Testis (tissue), 3 donors: ENCODE measurements around the gene CNTN2. TPM values are rescaled to one million over a fixed set of nuclear protein-coding genes. Genes with fewer than 3 reads are reported as not detected.

Experiments used
- DNase-seq: peaks from one replicate; pipeline ENCODE4 v3.0.0-alpha.2; 2019
- H3K27ac ChIP-seq, 2 donors: fragments of 200-600 bp; sonication (generic); one replicate each; pipeline ENCODE4 v1.5.1; 2019
- H3K27me3 ChIP-seq: fragments of 200-600 bp; sonication (generic); one replicate; pipeline ENCODE4 v1.5.1; 2019
- H3K36me3 ChIP-seq: fragments of 200-600 bp; sonication (generic); one replicate; pipeline ENCODE4 v1.5.1; 2017; ENCODE audit warnings: low read depth; ENCODE audit errors: missing control alignments
- H3K4me1 ChIP-seq: fragments of 200-600 bp; sonication (generic); one replicate; pipeline ENCODE4 v1.5.1; 2019
- H3K4me3 ChIP-seq, 2 donors: fragments of 200-600 bp; sonication (generic); one replicate each; pipeline ENCODE4 v1.5.1; 2017 to 2019
- H3K9me3 ChIP-seq: fragments of 200-600 bp; sonication (generic); one replicate; pipeline ENCODE4 v1.5.1; 2017
- POLR2A ChIP-seq: fragments of 450-650 bp; IDR thresholded peaks from one replicate; pipeline ENCODE4 v1.6.1; 2017; ENCODE audit warnings: antibody characterized with exemption, mild to moderate bottlenecking, moderate library complexity
- WGBS, 2 donors: methylation state at CpG; one replicate each; pipeline ENCODE4 v1.1.5; 2018; 5-methylcytosine and 5-hydroxymethylcytosine counted together
- intact Hi-C: fragments of 100-400 bp; cut with DNase I; formaldehyde crosslinking; loops from one replicate; pipeline ENCODE4 v1.15.1; 2023; ENCODE audit warnings: low total_unique reads
- polyA plus RNA-seq: library from polyadenylated mRNA; stranded (reverse); fragments of 350-450 nt; fragmentation: Illumina TruSeq; extraction: RNeasy Lipid Tissue Mini Kit (QIAGEN cat#74804); gene quantifications from one replicate; pipeline ENCODE4 v1.2.3, GENCODE V29; 2014; ENCODE audit warnings: low read depth, low replicate concordance; ENCODE audit not compliant: insufficient read depth
- total RNA-seq, 2 donors: library from RNA; depleted of rRNA; stranded (reverse); fragments of >200 nt; gene quantifications; one replicate each; pipeline ENCODE4 v1.2.3, GENCODE V29; 2016
- TF ChIP-seq, protein P1 (sequence below), 3 experiments: fragments of 450-650 bp in 2 of 3; fragments of 200-600 bp in 1 of 3; sonication (generic) in 1 of 3; IDR thresholded peaks; one replicate each; pipeline ENCODE4 v1.5.1; 2016 to 2019; ENCODE audit warnings: antibody characterized with exemption in 3 of 3, mild to moderate bottlenecking in 2 of 3, moderate library complexity in 1 of 3

The CNTN2 gene
- total and polyA plus RNA-seq, 3 donors from 2014 or later = 16.4 to 31.9 (median 17.2) TPM

DNA sequence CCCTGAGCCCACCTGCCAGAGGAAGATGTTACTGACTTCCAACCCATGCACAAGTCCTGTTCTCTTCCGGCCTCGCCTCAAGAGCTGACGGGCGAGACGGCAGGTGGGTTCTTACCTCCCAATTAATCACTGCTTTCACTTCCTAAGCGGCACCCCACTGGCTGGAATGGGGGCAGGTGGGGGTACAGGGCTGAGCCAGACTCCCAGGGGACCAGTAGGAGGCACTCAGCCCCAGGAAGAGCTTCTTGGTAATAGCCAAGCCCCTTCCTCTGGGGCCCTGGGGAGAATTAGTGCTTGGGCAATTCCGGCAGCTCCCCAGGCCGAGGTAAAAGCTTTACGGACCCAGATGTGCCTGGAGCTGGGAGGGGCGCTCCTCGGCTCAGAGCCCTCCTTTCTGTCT lies 9.7 kb downstream of the CNTN2 start:
- no peak for DNase-seq
- no peak overlapping the region for H3K4me3 ChIP-seq
- no peaks in the 10 kb centered on the region for H3K36me3 ChIP-seq
- no peak overlapping the region for H3K27ac ChIP-seq
- no peaks in the 10 kb centered on the region for H3K9me3 ChIP-seq
- intact Hi-C loops = no loop called here
- TF ChIP-seq, protein P1, sequence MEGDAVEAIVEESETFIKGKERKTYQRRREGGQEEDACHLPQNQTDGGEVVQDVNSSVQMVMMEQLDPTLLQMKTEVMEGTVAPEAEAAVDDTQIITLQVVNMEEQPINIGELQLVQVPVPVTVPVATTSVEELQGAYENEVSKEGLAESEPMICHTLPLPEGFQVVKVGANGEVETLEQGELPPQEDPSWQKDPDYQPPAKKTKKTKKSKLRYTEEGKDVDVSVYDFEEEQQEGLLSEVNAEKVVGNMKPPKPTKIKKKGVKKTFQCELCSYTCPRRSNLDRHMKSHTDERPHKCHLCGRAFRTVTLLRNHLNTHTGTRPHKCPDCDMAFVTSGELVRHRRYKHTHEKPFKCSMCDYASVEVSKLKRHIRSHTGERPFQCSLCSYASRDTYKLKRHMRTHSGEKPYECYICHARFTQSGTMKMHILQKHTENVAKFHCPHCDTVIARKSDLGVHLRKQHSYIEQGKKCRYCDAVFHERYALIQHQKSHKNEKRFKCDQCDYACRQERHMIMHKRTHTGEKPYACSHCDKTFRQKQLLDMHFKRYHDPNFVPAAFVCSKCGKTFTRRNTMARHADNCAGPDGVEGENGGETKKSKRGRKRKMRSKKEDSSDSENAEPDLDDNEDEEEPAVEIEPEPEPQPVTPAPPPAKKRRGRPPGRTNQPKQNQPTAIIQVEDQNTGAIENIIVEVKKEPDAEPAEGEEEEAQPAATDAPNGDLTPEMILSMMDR (IDR thresholded peaks at IDR 0.05) = no peak
- no peak for TF ChIP-seq POLR2A
- no peaks in the 10 kb centered on the region for H3K27me3 ChIP-seq
- no peaks in the 10 kb centered on the region for H3K4me1 ChIP-seq
- WGBS, 2 donors = 85 to 90% methylated on average over 7 to 11 of the region's 11 CpGs

DNA sequence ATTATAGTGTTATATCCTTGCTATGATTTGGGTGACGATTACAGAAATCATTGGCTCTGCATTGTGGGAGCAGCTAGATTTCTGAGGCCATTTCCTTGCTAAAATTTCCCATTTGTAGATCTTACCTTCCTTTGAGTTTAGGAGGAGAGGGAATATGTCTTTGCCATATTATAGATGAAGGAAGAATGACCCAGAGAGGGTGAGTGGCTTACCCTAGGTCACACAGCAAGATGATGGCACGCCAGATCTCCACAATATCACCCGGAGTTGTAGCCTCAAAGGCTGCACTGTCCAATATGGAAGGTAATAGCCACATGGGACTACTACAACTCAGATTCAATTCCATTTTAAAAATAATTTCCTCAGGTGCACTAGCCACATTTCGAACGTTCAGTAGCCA lies 10.3 kb downstream of the CNTN2 start:
- Histone ChIP-seq H3K9me3 (no peaks in the 10 kb centered on the region), H3K27ac (no peak overlapping the region), H3K4me3 (no peak overlapping the region), H3K27me3 (no peaks in the 10 kb centered on the region), H3K36me3 (no peaks in the 10 kb centered on the region), H3K4me1 (no peaks in the 10 kb centered on the region)
- intact Hi-C loops = no loop called here
- 84 to 96% methylated on average over 5 of the region's 5 CpGs for WGBS, 2 donors
- DNase-seq = no peak
- no peak for TF ChIP-seq POLR2A
- TF ChIP-seq, protein P1 (IDR thresholded peaks at IDR 0.05) = no peak

DNA sequence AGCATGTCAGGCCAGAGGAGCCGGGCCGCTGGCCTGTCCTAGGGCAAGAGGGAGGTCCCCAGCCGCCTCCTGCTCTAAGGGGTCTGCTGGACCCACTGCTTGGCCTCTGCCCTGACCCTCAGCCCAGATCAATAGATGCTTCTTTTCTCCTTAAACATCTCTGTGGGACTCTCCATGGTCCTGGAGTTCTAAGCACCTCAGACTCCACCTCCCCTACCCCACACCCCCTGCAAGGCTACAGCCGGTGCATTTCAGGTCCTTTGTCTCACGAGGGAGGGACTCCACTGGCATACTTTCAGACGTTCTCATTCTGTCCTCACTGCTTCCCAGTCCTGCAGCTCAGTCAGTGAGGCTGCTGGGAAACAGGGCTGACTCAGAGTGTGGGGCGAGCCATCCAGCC lies 11.0 kb downstream of the CNTN2 start:
- no peak for DNase-seq
- whole genome bisulfite sequencing, 2 donors = 58 to 77% methylated on average over 6 to 7 of the region's 7 CpGs
- TF ChIP-seq POLR2A = no peak
- TF ChIP-seq, protein P1 (IDR thresholded peaks at IDR 0.05) = no peak
- Histone ChIP-seq H3K9me3 (no peaks in the 10 kb centered on the region), H3K27me3 (no peaks in the 10 kb centered on the region), H3K36me3 (no peaks in the 10 kb centered on the region), H3K4me1 (no peaks in the 10 kb centered on the region), H3K4me3 (no peak overlapping the region), H3K27ac (no peak overlapping the region)
- intact Hi-C loops = no loop called here

DNA sequence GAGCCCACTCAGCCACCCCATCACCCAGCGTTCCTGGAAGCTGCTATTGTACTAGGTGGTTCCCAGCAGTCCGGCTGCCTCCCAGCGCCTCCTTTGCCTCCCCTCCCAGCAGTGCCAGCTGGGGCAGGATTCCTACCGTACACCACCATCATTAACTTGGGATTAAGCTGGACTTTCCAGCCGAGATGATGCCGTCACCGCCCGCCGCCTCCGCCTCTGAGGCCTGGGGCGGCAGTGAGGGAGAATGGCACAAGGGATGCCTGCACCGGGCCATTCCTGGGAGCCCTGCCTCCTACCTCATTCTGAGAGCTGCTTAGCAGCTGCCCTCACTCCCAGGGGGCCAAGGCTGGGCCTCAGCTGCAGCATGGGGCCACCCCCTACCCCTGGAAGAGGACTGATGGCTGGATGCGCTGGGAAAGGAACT lies 13.2 kb downstream of the CNTN2 start:
- no peaks in the 10 kb centered on the region for H3K9me3 ChIP-seq
- no peak for TF ChIP-seq POLR2A
- TF ChIP-seq, protein P1 (IDR thresholded peaks at IDR 0.05) = no peak
- intact Hi-C loops = loop anchor here (5.0 kb wide), 1 partner anchor 69 kb away; no protein-coding TSS in a partner anchor
- H3K27me3 ChIP-seq = no peaks in the 10 kb centered on the region
- DNase-seq = no peak
- no peak overlapping the region for H3K27ac ChIP-seq
- no peaks in the 10 kb centered on the region for H3K4me1 ChIP-seq
- H3K4me3 ChIP-seq = no peak overlapping the region
- 80 to 89% methylated on average over 1 to 13 of the region's 13 CpGs for WGBS, 2 donors
- H3K36me3 ChIP-seq = no peaks in the 10 kb centered on the region

DNA sequence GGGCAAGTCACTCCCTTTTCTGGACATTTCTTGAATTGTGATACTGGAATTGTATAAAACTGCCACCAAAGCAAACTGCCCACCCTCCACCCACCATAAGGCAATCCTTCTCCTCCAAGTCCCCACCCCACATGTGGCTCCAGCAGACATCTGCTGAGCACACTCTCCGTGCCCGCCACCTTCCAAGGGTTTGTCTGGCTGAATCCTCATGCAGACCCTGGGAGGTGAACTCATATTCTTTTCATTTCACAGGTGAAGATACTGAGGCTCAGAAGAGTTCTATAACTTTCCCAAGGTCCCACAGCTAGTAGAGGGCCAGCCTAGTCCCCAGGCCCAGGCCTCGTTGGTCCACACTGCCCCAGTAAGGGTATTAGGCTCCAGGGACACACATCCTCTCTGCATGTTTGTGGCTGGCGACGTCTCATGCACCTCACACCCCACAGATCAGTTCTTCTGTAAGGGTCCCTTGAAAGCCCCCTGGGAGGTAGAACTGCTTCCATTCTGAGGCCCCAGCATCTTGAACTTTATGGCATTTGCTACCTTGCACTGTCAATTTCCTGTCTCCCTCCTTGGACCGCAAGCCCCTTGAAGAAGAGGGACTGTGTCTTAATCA lies 14.1 kb downstream of the CNTN2 start:
- H3K4me1 ChIP-seq = no peaks in the 10 kb centered on the region
- no peaks in the 10 kb centered on the region for H3K9me3 ChIP-seq
- TF ChIP-seq, protein P1 (IDR thresholded peaks at IDR 0.05) = no peak
- TF ChIP-seq POLR2A = no peak
- intact Hi-C loops = loop anchor here (5.0 kb wide), 1 partner anchor 70 kb away; no protein-coding TSS in a partner anchor
- H3K4me3 ChIP-seq = no peak overlapping the region
- DNase-seq = no peak
- H3K27me3 ChIP-seq = no peaks in the 10 kb centered on the region
- no peak overlapping the region for H3K27ac ChIP-seq
- 95 to 98% methylated on average over 6 of the region's 6 CpGs for WGBS, 2 donors
- no peaks in the 10 kb centered on the region for H3K36me3 ChIP-seq
